IMR-90 (cell line): ENCODE measurements around the gene RCN2. TPM values are rescaled to one million over a fixed set of nuclear protein-coding genes. Genes with fewer than 3 reads are reported as not detected.
"Not testable (repeated sequence)": the region's sequence is repeated elsewhere in the genome, so short reads cannot be mapped to it uniquely, and the experiment has no call there.

ENCODE experiments used
- ATAC-seq: fragments of 200-7000 bp; cut with Tn5 transposase; 2 replicates; pipeline ENCODE4 v1.9.1; 2020; ENCODE audit warnings: low read depth, mild to moderate bottlenecking, moderate library complexity
- BruUV-seq: library from RNA; stranded (reverse); fragments of 400-500 nt; replicated peaks from 2 replicates; lab custom pipeline; 2021; lab: Mats Ljungman, UMichigan
- CTCF ChIA-PET: fragments of 300-600 bp; formaldehyde crosslinking; extraction: SDS; loops from one replicate; lab custom pipeline; 2021; ENCODE audit warnings: antibody characterized with exemption; lab: Yijun Ruan, JAX
- POLR2A ChIA-PET: fragments of 300-600 bp; sonication (Branson Sonifier 250); formaldehyde crosslinking; loops from one replicate; lab custom pipeline; 2022; ENCODE audit warnings: antibody characterized with exemption; ENCODE audit not compliant: unreplicated experiment; lab: Charles Lee
- DNase-seq: peaks from one replicate; pipeline ENCODE4 v3.0.0; 2013
- H2AFZ ChIP-seq: replicated peaks from 2 replicates; pipeline ENCODE3; 2013; ENCODE audit warnings: low read length, mild to moderate bottlenecking; ENCODE audit not compliant: poor library complexity
- H2AK5ac ChIP-seq: 2 replicates; pipeline ENCODE4 v1.6.1; 2013; ENCODE audit warnings: low read depth, low read length, inconsistent platforms
- H2AK9ac ChIP-seq: replicated peaks from 2 replicates; pipeline ENCODE3; 2013; ENCODE audit warnings: mild to moderate bottlenecking, low read depth, low read length, moderate library complexity; ENCODE audit not compliant: poor library complexity
- H2BK120ac ChIP-seq: 2 replicates; pipeline ENCODE4 v1.6.1; 2013; ENCODE audit warnings: low read depth, low read length, inconsistent platforms
- H2BK15ac ChIP-seq: 3 replicates; pipeline ENCODE4 v1.6.1; 2013; ENCODE audit warnings: low read depth, low read length, inconsistent platforms
- H2BK20ac ChIP-seq: 2 replicates; pipeline ENCODE4 v1.6.1; 2013; ENCODE audit warnings: low read depth, mild to moderate bottlenecking, inconsistent platforms, low read length, moderate library complexity
- H2BK5ac ChIP-seq: 2 replicates; pipeline ENCODE4 v1.6.1; 2013; ENCODE audit warnings: mild to moderate bottlenecking, low read depth, low read length, inconsistent platforms; ENCODE audit not compliant: poor library complexity, severe bottlenecking
- H3K14ac ChIP-seq: replicated peaks from 2 replicates; pipeline ENCODE4 v1.6.1; 2013; ENCODE audit warnings: low read depth, low read length, inconsistent platforms
- H3K18ac ChIP-seq: 2 replicates; pipeline ENCODE4 v1.6.1; 2013; ENCODE audit warnings: low read depth, low read length, control low read depth
- H3K23ac ChIP-seq: 2 replicates; pipeline ENCODE4 v1.6.1; 2013; ENCODE audit warnings: low read depth, low read length, inconsistent platforms
- H3K27ac ChIP-seq: 2 replicates; pipeline ENCODE4 v1.5.1; 2013; ENCODE audit warnings: mild to moderate bottlenecking, control low read depth, low read length; ENCODE audit not compliant: insufficient read depth
- H3K27me3 ChIP-seq: 2 replicates; pipeline ENCODE4 v1.6.1; 2013; ENCODE audit warnings: low read length; ENCODE audit not compliant: control insufficient read depth, insufficient read depth
- H3K36me3 ChIP-seq: 2 replicates; pipeline ENCODE4 v1.6.1; 2013; ENCODE audit warnings: low read length, mixed read lengths; ENCODE audit not compliant: control insufficient read depth, insufficient read depth
- H3K4ac ChIP-seq: 2 replicates; pipeline ENCODE4 v1.6.1; 2013; ENCODE audit warnings: low read depth, low read length, inconsistent platforms
- H3K4me1 ChIP-seq: 2 replicates; pipeline ENCODE4 v1.6.1; 2013; ENCODE audit warnings: low read length, mixed read lengths; ENCODE audit not compliant: control insufficient read depth, insufficient read depth
- H3K4me2 ChIP-seq: 2 replicates; pipeline ENCODE4 v1.6.1; 2013; ENCODE audit warnings: low read depth, mild to moderate bottlenecking, control low read depth, low read length, moderate library complexity
- H3K4me3 ChIP-seq: 2 replicates; pipeline ENCODE4 v1.5.1; 2013; ENCODE audit warnings: low read depth, mild to moderate bottlenecking, control low read depth, low read length, moderate library complexity; ENCODE audit not compliant: insufficient read depth
- H3K56ac ChIP-seq: 2 replicates; pipeline ENCODE4 v1.6.1; 2013; ENCODE audit warnings: low read length, inconsistent platforms; ENCODE audit not compliant: insufficient read depth; ENCODE audit errors: extremely low read depth
- H3K79me1 ChIP-seq, 2 experiments: 2 replicates each; pipeline ENCODE4 v1.6.1; 2013; ENCODE audit warnings: low read length in 2 of 2, inconsistent platforms in 1 of 2, low read depth in 1 of 2
- H3K9ac ChIP-seq: 2 replicates; pipeline ENCODE4 v1.6.1; 2013; ENCODE audit warnings: low read depth, low read length, control low read depth
- H3K9me1 ChIP-seq: 2 replicates; pipeline ENCODE4 v1.6.1; 2013; ENCODE audit warnings: low read length, inconsistent platforms; ENCODE audit not compliant: insufficient read depth
- H3K9me3 ChIP-seq: 2 replicates; pipeline ENCODE4 v1.6.1; 2013; ENCODE audit warnings: low read length; ENCODE audit not compliant: control insufficient read depth, insufficient read depth
- H4K20me1 ChIP-seq: 2 replicates; pipeline ENCODE4 v1.6.1; 2013; ENCODE audit warnings: low read length, inconsistent platforms; ENCODE audit not compliant: insufficient read depth
- H4K5ac ChIP-seq: 2 replicates; pipeline ENCODE4 v1.6.1; 2013; ENCODE audit warnings: mild to moderate bottlenecking, low read depth, low read length, control low read depth
- H4K8ac ChIP-seq, 2 experiments: 2 replicates each; pipeline ENCODE4 v1.6.1; 2013; ENCODE audit warnings: low read depth in 2 of 2, low read length in 2 of 2, control low read depth in 1 of 2, inconsistent platforms in 1 of 2
- H4K91ac ChIP-seq: 2 replicates; pipeline ENCODE4 v1.6.1; 2013; ENCODE audit warnings: low read depth, low read length, inconsistent platforms; ENCODE audit not compliant: insufficient read depth
- MAFK ChIP-seq: IDR thresholded peaks from 2 replicates; pipeline ENCODE4 v1.6.1; 2012; ENCODE audit warnings: low read depth, low read length, improper control_type of control experiment
- MAZ ChIP-seq: IDR thresholded peaks from 2 replicates; pipeline ENCODE4 v1.6.1; 2012; ENCODE audit warnings: low read depth, mild to moderate bottlenecking, low read length, improper control_type of control experiment, moderate library complexity, borderline replicate concordance
- SMC3 ChIP-seq: fragments of 150-350 bp; IDR thresholded peaks from 2 replicates; pipeline ENCODE4 v1.6.1; 2016; ENCODE audit warnings: low read depth, mild to moderate bottlenecking, antibody characterized with exemption, low read length, moderate library complexity
- WGBS, 2 experiments: methylation state at CpG; one replicate each; pipeline versions ENCODE4 v1.1.5 to v1.1.7; 2013; ENCODE audit warnings: missing lambda C conversion rate in 2 of 2; ENCODE audit not compliant: insufficient read length in 1 of 2; ENCODE audit errors: extremely low coverage in 2 of 2; 5-methylcytosine and 5-hydroxymethylcytosine counted together
- dilution Hi-C: fragments of 300-500 bp; cut with HindIII; formaldehyde crosslinking; loops from one replicate; pipeline ENCODE4 v1.14.3; 2018; ENCODE audit warnings: low sequenced_read_pairs; ENCODE audit not compliant: unreplicated experiment
- in situ Hi-C: fragments of 300-500 bp; cut with MboI; formaldehyde crosslinking; loops from 3 replicates; pipeline ENCODE4 v1.14.3; 2019; ENCODE audit warnings: low sequenced_read_pairs, inconsistent platforms, mixed read lengths
- intact Hi-C: fragments of 100-400 bp; cut with micrococcal nuclease; formaldehyde crosslinking; loops from 2 replicates; pipeline ENCODE4 v1.10.0; 2022
- polyA plus RNA-seq, 3 experiments: library from polyadenylated mRNA; depleted of rRNA; stranded (reverse); fragments of >200 nt; gene quantifications; 2 replicates each; pipeline ENCODE4 v1.2.3, GENCODE V29; 2012; ENCODE audit warnings: low replicate concordance in 1 of 3
- total RNA-seq: library from RNA; depleted of rRNA; stranded (reverse); fragments of >200 nt; gene quantifications from 2 replicates; pipeline ENCODE4 v1.2.3, GENCODE V29; 2012

Gene RCN2
- total and polyA plus RNA-seq, 2 of the 4 experiments (the other 2 are of a cell fraction): 12.0 to 56.5 TPM

DNA sequence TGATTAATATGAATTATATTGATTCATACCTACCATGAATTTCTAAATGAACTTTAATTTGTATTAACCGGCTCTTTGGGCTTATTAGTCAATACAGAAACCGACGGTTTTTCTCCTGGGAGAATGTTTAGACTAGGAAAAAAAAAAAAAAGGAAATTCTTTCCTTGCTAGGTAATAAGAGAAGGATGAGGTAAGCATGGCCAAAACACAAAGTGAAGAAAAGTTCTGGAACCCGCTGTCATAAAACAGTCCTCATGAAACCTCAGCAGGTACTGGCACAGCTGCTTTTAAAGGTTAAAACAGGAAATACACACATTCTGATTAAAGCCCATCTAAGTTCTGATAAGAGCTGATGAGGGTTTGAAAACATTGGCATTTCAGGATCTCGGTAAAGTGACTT is 32.6 kb downstream of the RCN2 start:
- WGBS, 2 experiments: no CpG with 5 or more reads among the region's 5 CpGs
- ChIA-PET CTCF (interaction anchor here (1.1 kb wide), 1 partner anchor 9 kb away, joined by 5 read pairs; no protein-coding TSS in a partner anchor), POLR2A (no interaction called here)
- H2BK15ac ChIP-seq: no peak overlapping the region
- no peak overlapping the region for H4K91ac ChIP-seq
- in situ Hi-C loops: no loop called here
- no peak overlapping the region for H2AK9ac ChIP-seq
- H2BK120ac ChIP-seq: no peak overlapping the region
- H2AFZ ChIP-seq: no peak overlapping the region
- no peak overlapping the region for H3K4ac ChIP-seq
- no peak overlapping the region for H4K5ac ChIP-seq
- H3K4me1 ChIP-seq: no peaks in the 10 kb centered on the region
- H3K79me1 ChIP-seq: no peaks in the 10 kb centered on the region
- H3K14ac ChIP-seq: no peak overlapping the region
- H3K36me3 ChIP-seq: no peaks in the 10 kb centered on the region
- no peak overlapping the region for H3K27ac ChIP-seq
- intact Hi-C loops: no loop called here
- H2BK20ac ChIP-seq: no peak overlapping the region
- BruUV-seq: no TSS peak
- no peak overlapping the region for H3K56ac ChIP-seq
- H3K27me3 ChIP-seq: peaks cover 39% of the 10 kb centered on the region
- H3K9me1 ChIP-seq: no peaks in the 10 kb centered on the region
- H3K9me3 ChIP-seq: no peaks in the 10 kb centered on the region
- no peak for TF ChIP-seq SMC3
- no peak for TF ChIP-seq MAFK
- no peak for TF ChIP-seq MAZ
- no peak overlapping the region for H3K4me2 ChIP-seq
- no peak overlapping the region for H2BK5ac ChIP-seq
- dilution Hi-C loops: no loop called here
- no peak overlapping the region for H2AK5ac ChIP-seq
- peak; percentile 32 for DNase-seq
- H3K4me3 ChIP-seq: no peak overlapping the region
- H4K20me1 ChIP-seq: no peaks in the 10 kb centered on the region
- no peak overlapping the region for H3K18ac ChIP-seq
- no peak overlapping the region for H4K8ac ChIP-seq
- no peak overlapping the region for H3K23ac ChIP-seq
- no peak for ATAC-seq
- no peak overlapping the region for H3K9ac ChIP-seq

DNA sequence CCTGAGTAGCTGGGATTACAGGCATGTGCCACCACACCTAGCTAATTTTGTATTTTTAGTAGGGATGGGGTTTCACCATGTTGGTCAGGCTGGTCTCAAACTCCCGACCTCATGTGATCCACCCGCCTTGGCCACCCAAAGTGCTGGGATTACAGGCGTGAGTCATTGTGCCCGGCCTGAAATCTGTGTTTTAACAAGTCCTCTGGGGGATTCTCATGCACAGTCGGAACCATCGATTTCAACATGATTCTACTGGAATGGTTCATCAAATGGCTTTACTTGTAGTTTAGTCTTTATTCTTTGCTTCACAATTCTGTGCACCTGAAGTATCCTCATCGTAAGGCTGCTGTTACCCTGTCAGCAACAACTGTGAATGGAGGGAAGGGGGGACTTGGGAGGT is 34.5 kb downstream of the RCN2 start:
- H2BK15ac ChIP-seq, DNase-seq, H3K27ac ChIP-seq, CTCF ChIA-PET, BruUV-seq, H2AK5ac ChIP-seq, H3K4me1 ChIP-seq, H3K9ac ChIP-seq, H3K23ac ChIP-seq, dilution Hi-C loops, H2AFZ ChIP-seq, H3K9me3 ChIP-seq, H2AK9ac ChIP-seq, POLR2A ChIA-PET, H4K8ac ChIP-seq, H3K79me1 ChIP-seq, H3K9me1 ChIP-seq, H2BK5ac ChIP-seq, H3K4me3 ChIP-seq, H4K5ac ChIP-seq, H3K36me3 ChIP-seq, H4K91ac ChIP-seq, H2BK20ac ChIP-seq, H3K4me2 ChIP-seq, intact Hi-C loops, H2BK120ac ChIP-seq, in situ Hi-C loops, ATAC-seq, H4K20me1 ChIP-seq, H3K18ac ChIP-seq, H3K56ac ChIP-seq, H3K14ac ChIP-seq, H3K4ac ChIP-seq: not testable (repeated sequence)
- H3K27me3 ChIP-seq: peaks cover 41% of the 10 kb centered on the region
- WGBS, 2 experiments: 85% methylated on average over 6 of the region's 7 CpGs; no CpG with 5 or more reads in 1 of the 2 experiments
